ENCODE results near the gene THAP8. TPM values are rescaled to one million over a fixed set of nuclear protein-coding genes. Genes with fewer than 3 reads are reported as not detected.
A peak's percentile ranks its signal among the peaks of the same experiment; 100 is the strongest.

The THAP8 gene
- total and polyA plus RNA-seq, 10 of the 15 experiments (the other 5 are each of a cell fraction or from before 2014, with no cell fraction given) = 0.24 to 4.4 (median 2.6) TPM

GRCh38 chr19:35996777-35997176, 57.3 kb downstream of the THAP8 start:
- ChIA-PET POLR2A (interaction anchor here (1.8 kb wide), 1 partner anchor 12 kb away, joined by 5 read pairs; the partner anchor contains the start of gene SYNE4), CTCF (no interaction called here), SMC1A (ENCODE audit: uncharacterized antibody, unreplicated experiment) (interaction anchor here (1.0 kb wide), 1 partner anchor 64 kb away, joined by 3 read pairs; no protein-coding TSS in a partner anchor), RAD21 (ENCODE audit: unreplicated experiment) (interaction anchor here (1.4 to 1.7 kb wide), 2 partner anchors 17 to 57 kb away, joined by 5 read pairs; partner anchors contain the start of genes ALKBH6, THAP8 and WDR62)
- no peak overlapping the region for H3K27ac ChIP-seq (ENCODE audit: control insufficient read depth, insufficient read depth)
- H3K27me3 ChIP-seq (replicated peaks in 1 of 2; ENCODE audit: control insufficient read depth in 2 of 2, insufficient read depth in 2 of 2, low read length in 1 of 2) = no peaks in the 10 kb centered on the region
- intact Hi-C loops (cut with micrococcal nuclease; ENCODE audit: unreplicated experiment) (loop anchor here (5.0 kb wide), 1 partner anchor 56 kb away; the partner anchor contains the start of genes THAP8 and WDR62), in situ Hi-C loops (cut with MboI) (no loop called here)
- H3K4me3 ChIP-seq = peak overlapping the region; percentile 90
- H3K9ac ChIP-seq (ENCODE audit: control insufficient read depth, insufficient read depth, low read length) = peak overlapping the region; percentile 78; the same call in 1 of the 2 replicates
- no peaks in the 10 kb centered on the region for H4K20me1 ChIP-seq (ENCODE audit: control insufficient read depth, insufficient read depth)
- peaks cover 29% of the 10 kb centered on the region for H3K79me2 ChIP-seq (ENCODE audit: control insufficient read depth, insufficient read depth, low read length)
- peak overlapping the region; percentile 58 for H3K4me2 ChIP-seq (ENCODE audit: control insufficient read depth, insufficient read depth)
- BruUV-seq (replicated peaks) = no TSS peak
- H3K9me3 ChIP-seq (replicated peaks; ENCODE audit: control insufficient read depth, insufficient read depth, low read length) = no peaks in the 10 kb centered on the region
- FAIRE-seq (no peak), DNase-seq (ENCODE audit: low read depth, low spot score) (no peak), ATAC-seq (no peak)
- 94% methylated on average over 8 of the region's 8 CpGs for WGBS (ENCODE audit: insufficient coverage, insufficient replicate concordance, low lambda C conversion rate, missing lambda C conversion rate)
- H3K4me1 ChIP-seq (ENCODE audit: control insufficient read depth, insufficient read depth, low read length) = peaks cover 25% of the 10 kb centered on the region
- H2AFZ ChIP-seq (ENCODE audit: control insufficient read depth, low read depth, low read length) = no peak overlapping the region
- no peaks in the 10 kb centered on the region for H3K36me3 ChIP-seq (ENCODE audit: control insufficient read depth in 2 of 2, insufficient read depth in 2 of 2, low read length in 1 of 2)
- TF ChIP-seq STAT3 (IDR thresholded peaks at IDR 0.05; ENCODE audit: low read depth, low read length) (no peak), FOXM1 (IDR thresholded peaks at IDR 0.05; ENCODE audit: low read depth, low read length) (no peak), BCL11A (IDR thresholded peaks at IDR 0.05; ENCODE audit: low read depth, low read length) (no peak), YBX1 (IDR thresholded peaks at IDR 0.05) (no peak), IKZF2 (IDR thresholded peaks at IDR 0.05) (no peak), E2F4 (IDR thresholded peaks at IDR 0.05; ENCODE audit: low read depth, low read length) (no peak), RUNX3 (IDR thresholded peaks at IDR 0.05; ENCODE audit: low read length) (no peak), ATF7 (IDR thresholded peaks at IDR 0.05; ENCODE audit: low read depth) (no peak), FOXK2 (IDR thresholded peaks at IDR 0.05) (no peak), TBL1XR1 (IDR thresholded peaks at IDR 0.05; ENCODE audit: low read depth, low read length) (no peak), SMC3 (IDR thresholded peaks at IDR 0.05; ENCODE audit: borderline replicate concordance, low read length) (no peak), MLLT1 (IDR thresholded peaks at IDR 0.05) (no peak), BRCA1 (IDR thresholded peaks at IDR 0.05; ENCODE audit: low read depth, low read length) (no peak), PBX3 (IDR thresholded peaks at IDR 0.05; ENCODE audit: insufficient replicate concordance, low read depth, low read length) (no peak), HCFC1 (IDR thresholded peaks at IDR 0.05; ENCODE audit: low read length) (no peak), PKNOX1 (IDR thresholded peaks at IDR 0.05) (no peak), RBBP5 (conservative IDR thresholded peaks at IDR 0.05) (no peak)
